Activated CD4-positive, alpha-beta T cell treated with anti-CD3 and anti-CD28 coated beads, Interleukin-2, amount 50 U/mL, for 48 hours (primary cell): ENCODE measurements around the gene XPC.

Experiments used
- DNase-seq, 2 experiments: peaks; one replicate each; pipeline ENCODE4 v3.0.0-alpha.2; 2020

Gene XPC

DNA sequence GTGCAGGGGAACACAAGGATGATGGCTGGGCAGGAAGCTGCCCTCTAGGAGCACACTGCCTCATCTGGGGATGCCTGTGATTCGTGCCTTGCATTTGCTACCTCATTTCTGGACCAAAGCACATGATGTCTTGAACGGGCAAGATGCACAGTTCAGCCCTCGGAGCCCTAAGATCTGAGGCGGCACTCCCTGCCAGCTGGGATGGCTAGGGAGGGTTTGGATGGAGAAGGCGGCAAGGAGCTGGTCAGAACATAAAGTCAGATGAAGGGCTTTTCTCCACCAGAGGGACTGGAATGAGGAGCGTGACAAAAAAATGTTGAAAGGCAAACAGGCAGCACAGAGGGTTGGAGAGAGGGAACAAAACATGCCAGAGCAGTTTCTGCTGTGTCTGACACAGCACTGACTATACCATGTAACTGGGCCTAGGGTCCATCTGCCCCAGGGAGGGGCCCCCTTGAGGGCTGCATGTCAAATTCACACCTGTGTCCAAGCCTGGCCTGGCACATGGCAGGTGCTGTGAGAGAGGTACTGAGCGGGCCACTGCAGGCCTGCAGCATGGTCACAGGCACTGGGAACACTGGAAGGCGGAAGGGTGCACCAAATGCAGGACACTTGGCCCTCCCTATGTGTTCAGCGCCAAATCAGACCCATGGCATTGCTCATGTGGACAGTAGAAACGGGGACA is 31.9 kb downstream of the XPC start:
- no peak for DNase-seq

DNA sequence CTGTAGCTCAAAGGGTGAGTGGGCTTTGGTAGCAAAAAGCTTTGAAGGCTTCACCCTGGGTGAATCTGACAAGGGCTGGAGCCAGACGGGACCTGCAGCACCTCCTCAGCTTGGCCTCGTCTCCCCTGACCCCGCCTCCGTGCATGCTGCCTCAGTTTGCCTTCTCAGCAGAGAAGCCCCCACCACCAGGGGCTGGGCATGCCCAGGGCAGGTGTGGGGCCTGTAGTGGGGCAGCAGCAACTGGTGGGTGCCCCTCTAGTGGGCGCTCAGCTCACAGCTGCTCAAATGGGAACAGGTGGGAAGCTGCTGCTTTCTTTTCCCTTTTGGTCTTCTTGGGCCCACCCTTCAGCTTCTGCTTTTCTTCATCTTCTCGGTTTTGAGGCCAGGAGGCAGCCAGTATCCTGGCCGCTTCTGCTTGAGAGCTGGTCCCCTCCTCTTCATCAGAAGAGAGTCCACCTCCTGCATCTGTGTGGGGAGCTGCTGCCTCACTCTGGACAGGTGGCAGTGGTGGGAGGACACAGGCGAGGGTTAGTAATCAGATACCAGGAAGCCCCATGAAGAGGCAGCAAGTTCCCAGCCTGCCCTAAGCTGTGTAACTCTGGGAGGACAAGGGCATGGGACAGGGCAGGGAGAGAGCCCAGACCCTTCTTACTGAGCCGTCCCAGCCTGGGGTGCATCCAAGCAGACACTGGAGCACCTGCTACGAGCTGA is 32.6 kb downstream of the XPC start:
- DNase-seq = no peak

DNA sequence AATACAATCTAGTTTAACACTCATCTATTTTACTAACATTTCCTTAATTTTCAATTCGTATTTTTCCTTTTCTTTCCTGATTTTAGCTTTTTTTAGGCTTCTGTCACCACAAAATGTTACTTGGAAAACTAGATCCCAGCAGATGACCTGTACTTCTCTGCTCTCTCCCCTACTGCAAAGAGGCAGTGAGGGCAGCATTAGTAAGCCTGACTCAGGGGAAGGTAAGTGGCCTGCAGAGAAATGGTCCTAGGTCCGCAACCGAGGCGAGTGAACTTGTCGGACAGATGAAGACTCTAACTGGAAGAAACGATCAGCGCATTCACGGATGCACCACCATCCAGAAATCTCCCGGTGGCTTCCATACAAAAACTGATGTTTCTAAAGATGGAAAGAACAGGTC is 33.2 kb downstream of the XPC start:
- no peak for DNase-seq

DNA sequence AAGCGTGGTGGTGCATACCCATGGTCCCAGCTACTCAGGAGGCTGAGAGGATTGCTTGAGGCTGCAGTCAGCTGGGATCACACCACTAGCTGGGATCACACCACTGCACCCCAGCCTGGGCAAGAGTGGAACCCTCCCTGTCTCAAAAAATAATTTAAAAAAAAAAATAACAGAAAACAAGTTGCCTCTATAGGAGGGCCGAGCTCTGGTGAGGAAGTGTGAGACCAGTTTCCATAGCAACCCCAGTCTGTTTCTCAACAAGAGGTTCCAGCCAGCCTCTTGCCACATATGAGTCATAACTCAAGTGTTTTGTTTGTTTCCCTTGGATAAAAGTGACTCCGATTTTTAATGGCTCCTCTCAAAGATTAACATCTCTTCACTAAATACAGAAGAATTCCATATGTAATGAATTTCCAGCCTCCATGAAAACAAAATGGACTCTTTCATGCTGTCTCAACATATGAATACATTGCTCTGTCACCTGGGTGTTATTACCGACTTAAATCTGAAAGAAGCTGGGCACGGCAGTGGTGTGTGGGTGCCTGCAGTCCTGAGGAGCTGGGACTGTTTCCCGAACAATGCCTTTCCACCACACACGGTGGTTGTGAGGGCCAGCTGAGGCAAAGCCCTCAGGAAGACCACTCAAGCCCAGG is 33.9 kb downstream of the XPC start:
- DNase-seq = peak; percentile 21 to 42

DNA sequence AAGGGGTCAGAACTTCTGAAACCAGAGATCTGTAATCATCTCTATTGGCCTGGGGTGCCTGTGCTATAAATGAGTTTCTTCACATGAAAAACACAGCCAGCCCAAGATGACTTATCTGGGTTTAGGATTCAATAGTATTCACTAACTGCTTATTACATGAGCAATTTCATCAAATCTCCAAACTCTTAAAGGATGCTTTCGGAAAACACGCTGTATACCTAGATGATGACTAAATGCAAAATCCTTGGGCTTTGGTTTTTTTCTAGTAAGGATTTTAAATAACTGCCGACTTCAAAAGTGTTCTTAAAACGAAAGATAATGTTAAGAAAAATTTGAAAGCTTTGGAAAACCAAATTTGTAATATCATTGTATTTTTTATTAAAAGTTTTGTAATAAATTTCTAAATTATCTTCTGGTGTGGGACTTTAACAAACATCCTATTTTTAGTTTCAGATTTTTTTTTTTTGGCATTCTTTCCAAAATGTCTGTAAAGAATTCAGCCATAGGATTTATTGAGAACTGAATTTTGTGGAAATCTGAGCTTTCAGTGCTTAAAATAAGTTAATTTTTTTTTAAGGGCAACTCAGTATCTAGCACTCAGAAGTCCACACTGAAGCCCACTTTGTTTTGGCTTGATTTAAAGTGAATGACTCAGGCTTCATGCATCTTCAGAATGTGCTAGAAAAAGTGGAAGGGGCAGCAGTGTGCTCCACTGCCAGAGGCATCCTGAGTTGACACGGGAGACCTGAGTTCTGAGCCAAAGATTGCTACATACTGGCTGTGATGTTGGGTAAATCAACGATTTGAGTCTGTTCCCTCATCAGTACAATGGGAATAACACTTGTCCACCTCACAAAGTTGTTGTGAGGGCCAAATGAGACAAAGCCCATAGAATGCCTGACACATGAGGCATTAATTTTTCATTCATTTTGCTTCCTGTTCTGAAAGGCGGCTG is 34.9 kb downstream of the XPC start:
- DNase-seq = no peak

DNA sequence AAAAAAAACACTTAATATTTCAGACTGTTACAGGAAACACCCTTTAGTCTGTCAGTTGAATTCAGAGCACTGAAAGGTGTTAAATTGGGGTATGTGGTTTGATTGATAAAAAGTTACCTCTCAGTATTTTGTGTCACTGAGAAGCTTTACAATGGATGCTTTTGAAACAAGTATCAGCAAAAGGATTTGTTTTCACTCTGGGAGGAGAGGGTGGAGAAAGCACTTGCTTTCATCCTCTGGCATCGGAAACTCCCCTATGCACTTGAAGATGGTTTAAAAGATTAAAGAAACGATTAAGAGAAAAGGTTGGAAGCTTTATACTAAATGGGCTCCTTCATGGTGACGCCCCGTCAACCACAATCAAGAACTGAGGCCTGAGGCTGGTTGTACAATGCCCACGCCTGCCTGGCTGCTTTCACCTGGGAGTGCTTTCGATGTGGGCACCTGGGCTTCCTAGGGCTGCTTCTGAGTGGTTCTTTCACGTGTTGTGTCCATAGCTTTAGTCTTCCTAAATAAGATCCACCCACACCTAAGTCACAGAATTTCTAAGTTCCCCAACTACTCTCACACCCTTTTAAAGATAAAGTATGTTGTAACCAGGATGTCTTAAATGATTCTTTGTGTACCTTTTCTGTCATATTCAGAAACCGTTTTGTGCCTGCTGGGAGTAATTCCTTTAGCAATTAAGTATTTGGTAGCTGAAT is 35.7 kb downstream of the XPC start:
- DNase-seq = peak; percentile 26 to 56

DNA sequence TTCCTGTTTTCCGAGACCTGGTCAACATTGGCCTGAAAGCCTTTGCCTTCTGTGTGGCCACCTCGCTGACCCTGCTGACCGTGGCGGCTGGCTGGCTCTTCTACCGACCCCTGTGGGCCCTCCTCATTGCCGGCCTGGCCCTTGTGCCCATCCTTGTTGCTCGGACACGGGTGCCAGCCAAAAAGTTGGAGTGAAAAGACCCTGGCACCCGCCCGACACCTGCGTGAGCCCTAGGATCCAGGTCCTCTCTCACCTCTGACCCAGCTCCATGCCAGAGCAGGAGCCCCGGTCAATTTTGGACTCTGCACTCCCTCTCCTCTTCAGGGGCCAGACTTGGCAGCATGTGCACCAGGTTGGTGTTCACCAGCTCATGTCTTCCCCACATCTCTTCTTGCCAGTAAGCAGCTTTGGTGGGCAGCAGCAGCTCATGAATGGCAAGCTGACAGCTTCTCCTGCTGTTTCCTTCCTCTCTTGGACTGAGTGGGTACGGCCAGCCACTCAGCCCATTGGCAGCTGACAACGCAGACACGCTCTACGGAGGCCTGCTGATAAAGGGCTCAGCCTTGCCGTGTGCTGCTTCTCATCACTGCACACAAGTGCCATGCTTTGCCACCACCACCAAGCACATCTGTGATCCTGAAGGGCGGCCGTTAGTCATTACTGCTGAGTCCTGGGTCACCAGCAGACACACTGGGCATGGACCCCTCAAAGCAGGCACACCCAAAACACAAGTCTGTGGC is 36.6 kb downstream of the XPC start:
- DNase-seq = no peak

DNA sequence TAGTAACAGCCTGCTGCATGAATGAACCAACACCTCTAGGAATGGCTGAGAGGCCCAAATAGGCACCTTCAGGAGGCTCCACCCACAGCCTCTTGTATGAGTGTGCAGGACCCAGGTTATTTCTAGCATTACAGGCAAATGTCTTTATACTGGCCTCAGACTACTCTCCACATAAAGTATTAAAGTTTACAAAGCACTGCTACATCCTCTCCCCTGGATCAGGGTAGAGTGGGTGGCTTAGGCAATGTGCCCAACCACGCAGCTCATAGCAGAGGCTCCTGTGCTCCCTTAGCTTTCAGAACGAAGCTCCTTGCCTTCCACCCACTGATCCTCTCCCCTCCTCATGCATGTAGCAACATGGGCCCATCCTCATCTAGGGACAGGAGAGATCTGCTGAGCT is 37.3 kb downstream of the XPC start:
- no peak for DNase-seq

DNA sequence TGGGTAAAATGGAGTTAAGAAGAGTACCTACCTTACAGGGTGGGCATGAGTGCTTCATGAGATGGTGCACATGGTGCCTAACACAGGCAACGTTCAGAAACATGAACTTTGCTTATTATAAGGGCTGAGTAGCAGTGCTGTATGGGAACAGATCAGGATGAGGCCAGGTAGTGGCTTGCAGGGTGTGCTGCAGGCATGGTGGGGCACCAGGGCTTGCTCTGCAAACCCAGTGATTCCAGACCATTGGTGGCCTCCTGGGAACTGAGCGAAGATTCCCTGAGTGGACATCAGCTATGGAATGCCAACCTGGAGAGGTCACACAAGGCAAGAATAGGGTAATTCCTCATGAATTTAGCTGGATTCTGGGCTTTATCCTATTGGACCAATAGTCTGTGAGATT is 37.7 kb downstream of the XPC start:
- no peak for DNase-seq

DNA sequence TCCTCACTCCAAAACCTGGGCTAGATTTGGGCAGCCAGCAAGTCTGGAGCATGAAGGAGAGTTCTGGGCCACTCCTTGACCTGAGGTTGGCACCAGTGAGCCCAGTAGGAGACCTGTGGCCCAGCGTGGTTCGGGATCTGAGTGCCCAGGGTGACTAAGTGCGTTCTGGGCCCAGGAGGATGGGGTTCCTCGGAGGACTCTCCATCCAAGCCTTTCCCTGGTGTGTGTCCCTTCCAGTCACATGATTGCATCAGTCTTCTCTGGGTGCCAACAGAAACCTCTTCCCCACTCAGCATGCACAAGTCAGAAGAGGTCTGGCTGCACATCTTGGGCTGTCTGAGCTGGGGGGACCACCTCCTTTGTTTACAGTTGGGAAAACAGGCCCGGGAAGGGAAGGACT is 38.6 kb downstream of the XPC start:
- no peak for DNase-seq

DNA sequence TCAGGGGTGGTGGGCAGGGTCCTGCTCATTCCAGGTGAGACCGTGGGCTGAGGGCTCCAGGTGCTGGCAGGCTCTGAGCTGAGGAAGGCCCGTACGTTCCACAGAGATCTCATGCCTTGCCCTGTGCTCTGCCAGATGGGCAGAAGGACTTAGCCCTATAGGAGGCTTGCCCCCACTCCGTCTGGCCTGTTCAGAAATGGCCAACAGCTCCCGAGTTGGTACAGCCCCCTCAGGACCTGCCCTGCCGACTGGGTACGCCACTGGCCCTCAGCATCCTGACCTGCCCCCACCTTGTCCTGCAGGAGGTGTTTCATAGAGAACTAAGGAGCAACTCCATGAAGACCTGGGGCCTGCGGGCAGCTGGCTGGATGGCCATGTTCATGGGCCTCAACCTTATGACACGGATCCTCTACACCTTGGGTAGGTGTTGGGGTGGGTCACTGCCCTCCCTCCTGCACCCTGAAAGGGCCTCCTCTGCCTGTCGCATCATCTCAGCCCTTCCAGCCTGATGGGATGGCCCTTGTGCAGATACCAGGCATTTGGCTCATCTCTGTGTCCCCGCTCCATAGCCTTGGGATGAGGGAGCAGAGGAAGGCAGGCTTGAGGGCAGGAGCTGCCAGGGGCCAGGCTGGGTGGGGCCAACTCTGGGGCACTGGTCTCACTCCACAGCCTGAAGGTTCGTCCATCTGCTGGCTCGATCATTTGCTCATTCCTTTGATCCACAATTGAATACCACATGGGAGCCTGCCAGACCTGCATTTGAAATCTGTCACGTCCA is 39.3 kb downstream of the XPC start:
- DNase-seq = no peak

DNA sequence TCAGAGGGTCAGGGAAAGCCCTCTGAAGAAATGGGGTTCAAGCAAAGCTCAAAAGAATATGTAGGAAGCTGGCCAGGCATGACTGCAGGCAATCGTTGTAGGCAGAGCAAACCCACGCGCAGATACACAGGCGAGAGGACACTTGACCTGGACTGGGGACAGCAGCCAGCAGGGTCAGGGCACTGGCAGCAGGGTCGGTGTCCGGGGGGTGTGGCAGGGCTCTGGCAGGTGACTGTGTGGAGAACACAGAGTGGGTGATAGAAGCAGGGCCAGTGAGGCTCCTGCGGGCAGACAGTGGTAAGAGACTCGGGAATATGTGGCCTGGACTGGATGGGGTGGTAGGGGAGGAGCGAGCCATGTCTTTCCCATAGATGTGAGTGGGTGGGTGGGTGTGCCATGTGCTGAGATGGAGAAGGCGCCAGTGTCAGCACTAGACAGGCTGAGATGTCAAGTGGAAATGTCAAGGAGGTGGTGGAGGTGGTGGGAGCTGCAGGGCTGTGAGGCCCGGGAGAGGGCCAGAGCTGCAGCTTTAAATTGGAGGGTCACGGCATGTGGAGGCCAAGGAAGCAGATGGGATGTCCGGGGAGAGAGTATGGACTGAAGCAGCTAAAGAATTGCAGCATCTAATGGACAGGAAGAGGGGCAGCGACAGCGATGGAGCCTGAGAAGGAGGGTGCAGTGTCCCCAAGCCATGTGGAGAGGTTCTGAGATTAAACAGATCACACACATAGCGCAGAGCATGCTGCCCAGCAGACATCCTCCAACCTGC is 40.1 kb downstream of the XPC start:
- no peak for DNase-seq

DNA sequence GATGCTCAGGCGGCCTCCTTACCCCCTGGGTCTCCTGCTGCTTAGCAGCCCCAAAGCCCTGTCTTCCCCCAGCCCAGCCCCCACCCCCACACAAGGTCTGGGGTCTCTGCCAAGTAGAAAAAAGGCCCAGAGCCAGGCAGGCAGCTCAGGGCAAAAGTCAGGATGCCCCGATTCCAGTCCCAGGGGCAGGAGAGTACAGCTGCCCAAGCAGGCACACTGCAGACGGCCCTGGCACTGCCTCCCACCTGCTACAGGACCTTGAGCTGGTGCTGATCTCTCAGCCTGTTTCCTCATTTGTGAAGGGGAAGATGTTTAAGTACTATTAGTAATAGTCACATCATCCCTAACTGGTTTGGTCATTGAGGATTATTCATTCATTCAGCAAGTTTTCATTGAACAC is 41.0 kb downstream of the XPC start:
- DNase-seq = no peak

DNA sequence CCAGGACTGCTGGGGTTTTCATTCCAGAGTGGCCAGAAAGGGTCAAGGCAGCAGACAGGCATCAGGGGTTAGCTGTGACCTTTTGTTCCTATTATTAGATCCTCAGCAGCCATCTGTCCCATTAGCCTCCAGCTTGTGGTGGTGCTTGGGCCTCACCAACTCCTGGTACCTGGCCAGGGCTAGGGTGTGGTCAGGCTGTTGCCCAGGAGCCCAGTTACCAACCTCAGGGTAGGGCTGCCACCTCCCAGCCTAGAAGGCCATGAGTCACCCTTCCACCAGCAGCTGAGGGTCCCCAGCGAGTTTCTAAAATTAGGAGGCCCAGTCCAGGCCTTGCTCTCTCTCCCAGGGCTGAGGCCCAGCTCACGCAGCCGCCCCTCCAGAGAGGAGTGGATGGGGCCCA is 41.4 kb downstream of the XPC start:
- no peak for DNase-seq

DNA sequence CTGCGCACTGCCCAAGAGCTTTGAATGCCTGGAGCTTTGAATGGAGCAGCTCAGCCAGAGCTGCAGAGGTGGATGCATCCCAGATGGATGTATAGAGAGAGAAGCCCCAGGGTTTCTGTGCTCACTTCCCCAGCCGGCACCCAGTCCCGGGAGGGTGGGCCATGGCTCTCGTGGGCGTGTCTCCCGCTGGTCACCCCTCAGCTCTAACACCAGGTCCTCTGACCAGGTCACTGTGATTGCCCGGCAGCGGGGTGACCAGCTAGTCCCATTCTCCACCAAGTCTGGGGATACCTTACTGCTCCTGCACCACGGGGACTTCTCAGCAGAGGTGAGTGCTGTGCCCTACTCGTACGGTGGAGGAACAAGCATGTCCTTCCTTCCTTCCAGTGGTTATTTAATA is 42.8 kb downstream of the XPC start:
- no peak for DNase-seq

DNA sequence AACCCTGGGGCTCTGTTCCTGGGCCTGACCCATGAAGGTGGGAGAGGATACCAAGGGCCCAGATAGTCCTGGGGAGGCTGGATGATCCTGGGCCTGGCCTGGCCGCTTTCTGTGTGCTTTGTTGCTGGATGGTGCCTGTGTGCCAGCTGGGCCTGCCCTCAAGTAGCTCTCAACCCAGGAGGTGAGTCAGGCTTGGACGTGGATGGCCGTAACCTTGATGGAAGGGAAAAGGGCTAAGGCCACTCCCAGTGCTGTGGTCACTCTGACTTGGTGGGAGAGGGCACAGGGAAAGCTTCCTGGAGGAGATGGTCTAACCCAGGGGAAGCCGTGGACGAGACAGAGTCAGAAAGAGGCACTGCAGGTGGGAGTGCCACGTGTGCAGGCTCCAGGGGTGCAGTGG is 44.1 kb downstream of the XPC start:
- DNase-seq = no peak

DNA sequence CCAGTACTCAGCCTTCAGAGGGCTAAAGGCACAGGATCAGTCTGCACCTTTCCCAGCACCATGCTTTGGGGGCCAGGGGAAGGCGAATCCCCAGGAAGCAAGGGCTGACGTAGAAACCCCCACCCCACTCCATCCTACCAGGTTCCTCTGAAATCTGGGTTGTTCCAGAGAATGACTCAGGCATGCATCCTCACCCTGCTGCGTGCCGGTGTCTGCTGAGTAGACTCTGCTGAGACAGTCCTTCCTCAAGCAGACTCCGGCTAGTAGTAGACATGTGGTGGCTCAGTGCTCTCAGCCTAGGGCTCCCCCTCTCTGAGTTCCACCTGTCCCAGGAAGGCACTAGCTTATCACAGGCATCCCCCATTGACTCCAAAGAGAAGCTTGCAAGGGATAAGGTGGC is 44.5 kb downstream of the XPC start:
- no peak for DNase-seq

DNA sequence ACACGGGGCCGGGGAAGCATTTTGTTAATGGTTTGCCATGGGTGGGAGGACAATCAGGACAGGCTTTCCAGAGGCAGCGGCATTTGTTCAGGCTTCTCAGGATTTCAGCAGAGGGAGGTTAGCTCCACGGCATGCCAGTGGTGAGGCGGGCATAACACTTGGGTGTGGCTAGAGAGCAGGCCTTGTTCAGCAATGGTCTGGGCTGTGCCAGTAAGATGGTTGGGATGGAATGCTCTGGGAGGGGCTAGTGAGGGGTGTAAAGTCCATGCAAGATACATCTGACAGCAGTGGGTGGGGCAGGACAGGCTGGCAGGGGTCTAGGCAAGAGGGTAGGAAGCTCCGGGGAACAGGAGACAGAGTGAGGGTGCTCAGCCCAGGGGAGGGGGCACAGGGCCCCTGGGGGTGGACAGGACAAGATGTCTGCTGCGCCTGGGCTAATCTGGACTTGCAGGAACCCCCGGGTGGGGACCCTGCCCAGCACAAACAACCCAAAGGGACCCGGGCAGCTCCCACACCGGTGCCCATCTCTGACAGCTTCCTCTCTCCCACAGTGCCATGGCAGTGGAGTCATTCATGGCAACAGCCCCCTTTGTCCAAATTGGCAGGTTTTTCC is 45.1 kb downstream of the XPC start:
- no peak for DNase-seq

DNA sequence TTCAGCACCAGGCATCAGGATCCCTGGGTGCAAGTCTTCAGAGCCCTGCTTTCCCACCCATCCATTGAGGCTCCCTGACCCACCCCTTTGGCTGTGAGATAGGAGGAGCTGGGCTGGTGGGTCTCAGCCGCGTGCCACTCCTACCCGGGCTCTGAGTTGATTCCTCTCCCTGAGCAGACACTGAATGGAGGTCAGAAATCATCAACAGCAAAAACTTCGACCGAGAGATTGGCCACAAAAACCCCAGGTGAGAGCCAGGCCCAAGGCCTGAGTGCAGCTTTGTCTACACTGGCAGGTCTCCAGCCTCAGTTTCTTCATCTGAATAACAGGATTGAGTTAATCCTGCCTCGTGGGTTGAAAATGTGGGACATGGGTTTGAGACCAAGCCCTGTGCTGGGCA is 45.7 kb downstream of the XPC start:
- DNase-seq = no peak

DNA sequence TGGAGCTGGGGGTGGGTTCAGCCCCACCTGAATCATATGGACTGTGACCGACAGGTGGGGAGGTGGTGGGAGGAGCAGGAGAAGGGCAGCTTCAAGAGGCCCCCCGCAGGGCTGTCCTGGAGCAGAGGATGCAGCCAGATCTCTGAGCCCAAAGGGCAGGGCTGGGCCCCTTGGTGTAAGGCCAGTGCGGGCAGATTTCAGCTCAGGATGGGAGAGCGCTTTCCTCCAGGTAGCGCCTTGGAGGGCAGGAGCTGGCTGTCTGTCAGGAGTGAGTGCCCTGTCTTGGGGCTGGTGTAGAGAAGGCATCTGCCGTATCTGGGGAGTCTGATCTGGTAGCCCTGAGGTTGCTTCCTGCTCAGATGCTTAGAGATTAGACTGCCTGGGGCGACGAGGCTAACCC is 46.3 kb downstream of the XPC start:
- no peak for DNase-seq
